ENCODE measurements around the gene PCNP. TPM values are rescaled to one million over a fixed set of nuclear protein-coding genes. Genes with fewer than 3 reads are reported as not detected.

Gene PCNP
- total and polyA plus RNA-seq, 2 experiments from 2014 or later, result 134 to 185 TPM

DNA sequence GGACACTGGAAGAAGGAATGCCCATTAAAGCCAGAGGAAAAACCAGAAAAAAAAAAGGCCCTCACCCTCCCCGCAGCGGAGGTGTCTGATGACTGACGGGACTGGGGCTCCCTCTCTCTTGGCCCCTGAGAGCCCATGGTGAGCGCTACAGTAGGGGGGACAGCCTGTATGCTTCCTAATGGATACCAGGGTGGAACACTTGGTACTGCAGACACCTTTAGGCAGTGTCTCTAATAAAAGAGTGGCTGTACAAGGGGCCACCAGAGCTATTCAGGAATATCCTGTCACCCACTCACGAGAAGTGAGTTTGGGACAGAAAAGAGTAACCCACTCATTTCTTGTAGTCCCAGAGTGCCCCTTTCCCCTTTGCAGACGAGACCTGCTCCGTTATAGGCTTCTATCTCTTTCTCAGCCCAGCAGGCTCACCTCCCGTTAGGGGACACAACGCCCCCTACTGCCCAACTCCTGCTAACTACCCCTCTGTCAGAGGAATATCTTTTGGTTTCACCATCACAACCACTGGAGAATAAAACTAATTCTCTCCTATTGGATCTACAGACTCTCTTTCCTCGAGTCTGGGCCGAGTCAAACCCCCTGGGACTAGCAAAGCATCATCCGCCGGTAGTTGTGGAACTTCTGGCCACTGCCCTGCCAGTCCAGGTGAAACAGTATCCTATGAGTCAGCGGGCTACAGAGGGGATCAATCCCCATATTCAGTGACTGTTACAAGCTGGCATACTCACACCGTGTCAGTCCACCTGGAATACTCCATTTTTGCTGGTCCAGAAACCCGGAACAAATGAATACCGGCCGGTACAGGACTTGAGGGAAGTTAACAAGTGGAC lies 62.2 kb downstream of the PCNP start:
- Mint-ChIP-seq H3K9me3 (no peaks in the 10 kb centered on the region; the same call in 2 of the 3 replicates), H3K27ac (no peak overlapping the region), H3K27me3 (ENCODE audit: insufficient read depth, low read depth, poor library complexity) (peaks cover 3% of the 10 kb centered on the region), H3K36me3 (ENCODE audit: low read depth) (no peaks in the 10 kb centered on the region; the same call in 2 of the 3 replicates), H3K4me3 (no peak overlapping the region), H3K4me1 (peaks cover 10% of the 10 kb centered on the region)
- H3K4me3 ChIP-seq, result no peak overlapping the region
- H3K27ac ChIP-seq (ENCODE audit: low read depth), result no peak overlapping the region
- no peaks in the 10 kb centered on the region; the same call in 1 of the 2 replicates for H3K4me1 ChIP-seq (ENCODE audit: insufficient read depth)
- DNase-seq (ENCODE audit: low spot score) (peak; percentile 82), ATAC-seq (peak; percentile 90)
- no peak overlapping the region; the same call in 1 of the 2 replicates for H3K4me2 ChIP-seq
- no peaks in the 10 kb centered on the region for H4K20me1 ChIP-seq (replicated peaks; ENCODE audit: insufficient read depth)
- no peaks in the 10 kb centered on the region for H3K9me2 ChIP-seq (ENCODE audit: insufficient read depth)
- TF ChIP-seq EZH2phosphoT487 (IDR thresholded peaks at IDR 0.05; ENCODE audit: unreplicated experiment) (no peak), EZH2 (IDR thresholded peaks at IDR 0.05; ENCODE audit: low read depth, unreplicated experiment) (no peak)
- TF ChIP-seq, protein P1, sequence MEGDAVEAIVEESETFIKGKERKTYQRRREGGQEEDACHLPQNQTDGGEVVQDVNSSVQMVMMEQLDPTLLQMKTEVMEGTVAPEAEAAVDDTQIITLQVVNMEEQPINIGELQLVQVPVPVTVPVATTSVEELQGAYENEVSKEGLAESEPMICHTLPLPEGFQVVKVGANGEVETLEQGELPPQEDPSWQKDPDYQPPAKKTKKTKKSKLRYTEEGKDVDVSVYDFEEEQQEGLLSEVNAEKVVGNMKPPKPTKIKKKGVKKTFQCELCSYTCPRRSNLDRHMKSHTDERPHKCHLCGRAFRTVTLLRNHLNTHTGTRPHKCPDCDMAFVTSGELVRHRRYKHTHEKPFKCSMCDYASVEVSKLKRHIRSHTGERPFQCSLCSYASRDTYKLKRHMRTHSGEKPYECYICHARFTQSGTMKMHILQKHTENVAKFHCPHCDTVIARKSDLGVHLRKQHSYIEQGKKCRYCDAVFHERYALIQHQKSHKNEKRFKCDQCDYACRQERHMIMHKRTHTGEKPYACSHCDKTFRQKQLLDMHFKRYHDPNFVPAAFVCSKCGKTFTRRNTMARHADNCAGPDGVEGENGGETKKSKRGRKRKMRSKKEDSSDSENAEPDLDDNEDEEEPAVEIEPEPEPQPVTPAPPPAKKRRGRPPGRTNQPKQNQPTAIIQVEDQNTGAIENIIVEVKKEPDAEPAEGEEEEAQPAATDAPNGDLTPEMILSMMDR (conservative IDR thresholded peaks at IDR 0.05; ENCODE audit: low read depth in 2 of 2), result peak; percentile 83 to 84
- TF ChIP-seq, protein P2, sequence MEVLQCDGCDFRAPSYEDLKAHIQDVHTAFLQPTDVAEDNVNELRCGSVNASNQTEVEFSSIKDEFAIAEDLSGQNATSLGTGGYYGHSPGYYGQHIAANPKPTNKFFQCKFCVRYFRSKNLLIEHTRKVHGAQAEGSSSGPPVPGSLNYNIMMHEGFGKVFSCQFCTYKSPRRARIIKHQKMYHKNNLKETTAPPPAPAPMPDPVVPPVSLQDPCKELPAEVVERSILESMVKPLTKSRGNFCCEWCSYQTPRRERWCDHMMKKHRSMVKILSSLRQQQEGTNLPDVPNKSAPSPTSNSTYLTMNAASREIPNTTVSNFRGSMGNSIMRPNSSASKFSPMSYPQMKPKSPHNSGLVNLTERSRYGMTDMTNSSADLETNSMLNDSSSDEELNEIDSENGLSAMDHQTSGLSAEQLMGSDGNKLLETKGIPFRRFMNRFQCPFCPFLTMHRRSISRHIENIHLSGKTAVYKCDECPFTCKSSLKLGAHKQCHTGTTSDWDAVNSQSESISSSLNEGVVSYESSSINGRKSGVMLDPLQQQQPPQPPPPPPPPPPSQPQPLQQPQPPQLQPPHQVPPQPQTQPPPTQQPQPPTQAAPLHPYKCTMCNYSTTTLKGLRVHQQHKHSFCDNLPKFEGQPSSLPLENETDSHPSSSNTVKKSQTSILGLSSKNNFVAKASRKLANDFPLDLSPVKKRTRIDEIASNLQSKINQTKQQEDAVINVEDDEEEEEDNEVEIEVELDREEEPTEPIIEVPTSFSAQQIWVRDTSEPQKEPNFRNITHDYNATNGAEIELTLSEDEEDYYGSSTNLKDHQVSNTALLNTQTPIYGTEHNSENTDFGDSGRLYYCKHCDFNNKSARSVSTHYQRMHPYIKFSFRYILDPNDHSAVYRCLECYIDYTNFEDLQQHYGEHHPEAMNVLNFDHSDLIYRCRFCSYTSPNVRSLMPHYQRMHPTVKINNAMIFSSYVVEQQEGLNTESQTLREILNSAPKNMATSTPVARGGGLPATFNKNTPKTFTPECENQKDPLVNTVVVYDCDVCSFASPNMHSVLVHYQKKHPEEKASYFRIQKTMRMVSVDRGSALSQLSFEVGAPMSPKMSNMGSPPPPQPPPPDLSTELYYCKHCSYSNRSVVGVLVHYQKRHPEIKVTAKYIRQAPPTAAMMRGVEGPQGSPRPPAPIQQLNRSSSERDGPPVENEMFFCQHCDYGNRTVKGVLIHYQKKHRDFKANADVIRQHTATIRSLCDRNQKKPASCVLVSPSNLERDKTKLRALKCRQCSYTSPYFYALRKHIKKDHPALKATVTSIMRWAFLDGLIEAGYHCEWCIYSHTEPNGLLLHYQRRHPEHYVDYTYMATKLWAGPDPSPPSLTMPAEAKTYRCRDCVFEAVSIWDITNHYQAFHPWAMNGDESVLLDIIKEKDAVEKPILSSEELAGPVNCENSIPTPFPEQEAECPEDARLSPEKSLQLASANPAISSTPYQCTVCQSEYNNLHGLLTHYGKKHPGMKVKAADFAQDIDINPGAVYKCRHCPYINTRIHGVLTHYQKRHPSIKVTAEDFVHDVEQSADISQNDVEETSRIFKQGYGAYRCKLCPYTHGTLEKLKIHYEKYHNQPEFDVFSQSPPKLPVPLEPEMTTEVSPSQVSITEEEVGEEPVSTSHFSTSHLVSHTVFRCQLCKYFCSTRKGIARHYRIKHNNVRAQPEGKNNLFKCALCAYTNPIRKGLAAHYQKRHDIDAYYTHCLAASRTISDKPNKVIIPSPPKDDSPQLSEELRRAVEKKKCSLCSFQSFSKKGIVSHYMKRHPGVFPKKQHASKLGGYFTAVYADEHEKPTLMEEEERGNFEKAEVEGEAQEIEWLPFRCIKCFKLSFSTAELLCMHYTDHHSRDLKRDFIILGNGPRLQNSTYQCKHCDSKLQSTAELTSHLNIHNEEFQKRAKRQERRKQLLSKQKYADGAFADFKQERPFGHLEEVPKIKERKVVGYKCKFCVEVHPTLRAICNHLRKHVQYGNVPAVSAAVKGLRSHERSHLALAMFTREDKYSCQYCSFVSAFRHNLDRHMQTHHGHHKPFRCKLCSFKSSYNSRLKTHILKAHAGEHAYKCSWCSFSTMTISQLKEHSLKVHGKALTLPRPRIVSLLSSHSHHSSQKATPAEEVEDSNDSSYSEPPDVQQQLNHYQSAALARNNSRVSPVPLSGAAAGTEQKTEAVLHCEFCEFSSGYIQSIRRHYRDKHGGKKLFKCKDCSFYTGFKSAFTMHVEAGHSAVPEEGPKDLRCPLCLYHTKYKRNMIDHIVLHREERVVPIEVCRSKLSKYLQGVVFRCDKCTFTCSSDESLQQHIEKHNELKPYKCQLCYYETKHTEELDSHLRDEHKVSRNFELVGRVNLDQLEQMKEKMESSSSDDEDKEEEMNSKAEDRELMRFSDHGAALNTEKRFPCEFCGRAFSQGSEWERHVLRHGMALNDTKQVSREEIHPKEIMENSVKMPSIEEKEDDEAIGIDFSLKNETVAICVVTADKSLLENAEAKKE (CRISPR knock-in tag; IDR thresholded peaks at IDR 0.05), result no peak
- no peaks in the 10 kb centered on the region for H3F3A ChIP-seq (replicated peaks; ENCODE audit: low read depth)
- no peaks in the 10 kb centered on the region for H3K79me2 ChIP-seq (replicated peaks; ENCODE audit: insufficient read depth)
- no peaks in the 10 kb centered on the region for H3K36me3 ChIP-seq (ENCODE audit: insufficient read depth)
- no peaks in the 10 kb centered on the region for H3K27me3 ChIP-seq (ENCODE audit: insufficient read depth)
- H2AFZ ChIP-seq, result peak overlapping the region; percentile 74
